Body of pancreas (tissue), 4 donors: ENCODE data around the gene TNRC6C.

Source experiments
- POLR2A ChIP-seq, 3 donors: fragments of 450-650 bp; IDR thresholded peaks; one replicate each; pipeline ENCODE4 v1.6.1; 2016; ENCODE audit warnings: antibody characterized with exemption in 3 of 3, mild to moderate bottlenecking in 2 of 3
- TF ChIP-seq, protein P1 (sequence below), 7 experiments: fragments of 450-650 bp in 4 of 7; fragments of 200-600 bp in 3 of 7; sonication (generic) in 3 of 7; IDR thresholded peaks; one replicate each; pipeline ENCODE4 v1.5.1; 2016 to 2019; ENCODE audit warnings: antibody characterized with exemption in 7 of 7

DNA sequence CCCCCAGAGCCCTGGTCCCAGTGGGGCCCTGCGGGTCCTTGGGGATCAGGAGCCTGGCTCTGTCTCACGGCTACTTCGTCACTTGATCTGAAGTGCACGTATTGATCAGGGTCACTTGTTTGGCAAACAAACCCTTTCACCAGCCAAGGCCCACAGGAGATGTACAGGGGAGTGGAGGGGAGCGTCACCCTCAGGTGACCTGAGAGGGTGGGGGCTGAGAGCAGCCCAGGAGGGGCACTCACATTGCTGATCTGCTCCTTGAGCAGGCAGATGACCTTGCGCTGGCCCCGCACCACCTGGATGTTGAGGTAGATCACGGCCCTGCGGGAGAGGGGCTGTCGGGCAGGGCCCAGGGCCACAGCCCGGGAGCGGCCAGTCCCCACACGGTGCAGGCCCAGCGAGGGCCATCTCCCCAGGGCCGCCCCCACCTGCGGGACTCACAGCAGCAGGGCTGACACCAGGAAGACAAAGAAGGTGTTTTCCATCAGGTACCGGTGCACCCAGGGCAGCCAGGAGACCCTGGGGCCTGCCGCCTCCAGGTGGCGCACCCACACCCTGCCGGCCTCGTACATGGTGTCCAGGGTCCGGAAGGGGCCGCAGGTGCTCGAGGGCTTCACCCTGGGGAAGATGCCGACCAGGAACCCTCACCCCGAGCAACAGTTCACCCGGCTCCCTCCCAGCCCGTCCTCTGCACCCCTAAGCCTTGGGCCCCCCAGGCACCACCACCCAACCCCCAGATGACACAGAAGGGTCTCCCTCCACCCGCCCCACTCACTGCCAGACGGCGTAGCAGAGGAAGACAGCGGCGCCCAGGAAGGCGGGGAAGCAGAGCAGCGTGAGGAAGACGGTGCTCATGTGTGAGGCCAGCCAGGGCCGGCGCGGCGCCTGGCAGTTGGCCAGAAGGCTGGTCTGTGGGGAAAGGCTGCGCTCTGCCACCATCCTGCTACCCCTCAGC is 158.8 kb downstream of the TNRC6C start:
- TF ChIP-seq, protein P1, sequence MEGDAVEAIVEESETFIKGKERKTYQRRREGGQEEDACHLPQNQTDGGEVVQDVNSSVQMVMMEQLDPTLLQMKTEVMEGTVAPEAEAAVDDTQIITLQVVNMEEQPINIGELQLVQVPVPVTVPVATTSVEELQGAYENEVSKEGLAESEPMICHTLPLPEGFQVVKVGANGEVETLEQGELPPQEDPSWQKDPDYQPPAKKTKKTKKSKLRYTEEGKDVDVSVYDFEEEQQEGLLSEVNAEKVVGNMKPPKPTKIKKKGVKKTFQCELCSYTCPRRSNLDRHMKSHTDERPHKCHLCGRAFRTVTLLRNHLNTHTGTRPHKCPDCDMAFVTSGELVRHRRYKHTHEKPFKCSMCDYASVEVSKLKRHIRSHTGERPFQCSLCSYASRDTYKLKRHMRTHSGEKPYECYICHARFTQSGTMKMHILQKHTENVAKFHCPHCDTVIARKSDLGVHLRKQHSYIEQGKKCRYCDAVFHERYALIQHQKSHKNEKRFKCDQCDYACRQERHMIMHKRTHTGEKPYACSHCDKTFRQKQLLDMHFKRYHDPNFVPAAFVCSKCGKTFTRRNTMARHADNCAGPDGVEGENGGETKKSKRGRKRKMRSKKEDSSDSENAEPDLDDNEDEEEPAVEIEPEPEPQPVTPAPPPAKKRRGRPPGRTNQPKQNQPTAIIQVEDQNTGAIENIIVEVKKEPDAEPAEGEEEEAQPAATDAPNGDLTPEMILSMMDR (IDR thresholded peaks at IDR 0.05): peak; percentile 61 to 77 (median 68)
- no peak for TF ChIP-seq POLR2A (IDR thresholded peaks at IDR 0.05)
